ENCODE results near the gene LSM2. TPM values are rescaled to one million over a fixed set of nuclear protein-coding genes. Genes with fewer than 3 reads are reported as not detected.

LSM2 gene
- total and polyA plus RNA-seq, 9 of the 15 experiments (the other 6 are each of a cell fraction or from before 2014, with no cell fraction given): 154 to 407 (median 223) TPM

DNA sequence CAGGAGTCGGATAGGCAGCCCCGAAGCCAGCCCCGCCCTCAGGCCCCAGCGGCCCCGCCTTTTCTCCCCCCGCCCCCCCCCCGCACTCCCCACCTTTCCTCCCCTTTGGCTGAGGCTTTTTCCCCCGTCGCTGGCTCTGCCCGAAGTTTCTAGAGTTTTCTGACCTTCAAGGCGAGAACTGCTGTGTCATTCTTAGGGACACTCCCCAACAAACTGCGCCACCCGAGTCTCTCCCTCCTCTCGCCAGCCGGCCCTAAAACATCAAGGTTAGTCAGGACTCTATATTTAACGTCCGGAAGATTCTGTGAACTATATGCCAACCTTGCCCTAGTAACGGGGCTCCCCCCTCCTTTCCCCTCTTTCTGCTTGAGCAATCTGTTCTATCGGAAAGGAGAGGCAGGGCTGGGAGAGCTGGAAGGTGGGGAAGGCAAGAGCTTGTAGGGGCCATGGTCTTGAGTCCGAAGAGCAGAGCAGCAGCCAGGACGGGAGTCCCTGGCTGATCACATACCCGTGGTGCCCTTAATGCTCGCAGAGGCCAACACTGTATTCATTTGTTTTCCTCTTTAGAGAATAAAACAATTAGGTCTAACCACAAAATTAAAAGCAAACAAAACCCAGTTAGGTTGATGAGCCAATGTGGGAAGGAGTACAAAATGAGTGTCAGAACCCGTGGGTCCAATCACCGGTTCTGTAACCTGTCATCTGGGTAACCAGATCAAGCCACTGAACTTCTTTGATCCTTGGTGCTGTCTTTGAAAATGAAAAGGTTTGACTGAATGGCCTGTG is 15.5 kb upstream of the LSM2 start:
- in situ Hi-C loops (cut with MboI): no loop called here
- H3K27ac ChIP-seq (ENCODE audit: extremely low read depth, low read depth, low read length): peak overlapping the region; percentile 99
- under 1% methylated on average over 21 of the region's 25 CpGs for WGBS (ENCODE audit: insufficient coverage, low coverage, missing lambda C conversion rate)
- CTCF ChIA-PET (ENCODE audit: low intra/inter-chr PET ratio): no interaction called here
- peak; percentile 95 to 100 (median 96) for DNase-seq (ENCODE audit: extremely low read depth in 1 of 4, low spot score in 3 of 4)
- ATAC-seq: peak; percentile 77
- peak overlapping the region; percentile 92 to 97 for H3K9ac ChIP-seq (ENCODE audit: insufficient read depth in 1 of 2, low read depth in 2 of 2, low read length in 2 of 2)
- no peaks in the 10 kb centered on the region for H3K27me3 ChIP-seq (ENCODE audit: control insufficient read depth in 2 of 2, insufficient read depth in 2 of 2, low read length in 2 of 2)
- peaks cover 51 to 58% of the 10 kb centered on the region in 2 experiments for H3K4me1 ChIP-seq (replicated peaks in 1 of 2; ENCODE audit: control insufficient read depth in 2 of 2, insufficient read depth in 2 of 2, low read length in 2 of 2)
- H3K4me2 ChIP-seq (ENCODE audit: insufficient read depth, low read length): peak overlapping the region; percentile 98
- peaks cover 16% of the 10 kb centered on the region for H4K20me1 ChIP-seq (replicated peaks; ENCODE audit: control insufficient read depth, insufficient read depth, low read length)
- no peaks in the 10 kb centered on the region for H3K9me3 ChIP-seq (replicated peaks; ENCODE audit: control insufficient read depth, insufficient read depth, low read depth, low read length)
- POLR2A ChIA-PET: interaction anchor here (0.6 to 6.4 kb wide), 30 partner anchors 8 to 1149 kb away, joined by 3 to 93 read pairs (median 4); partner anchors contain the start of genes BAG6, C6orf47, CLIC1 and CSNK2B
- peak; percentile 82 for FAIRE-seq
- peak overlapping the region; percentile 59 for H3K4me3 ChIP-seq
- TSS peak; percentile 44 for BruUV-seq (replicated peaks)
- peak overlapping the region; percentile 90 for H2AFZ ChIP-seq (ENCODE audit: low read depth, low read length)
- H3K36me3 ChIP-seq (ENCODE audit: control insufficient read depth, insufficient read depth, low read length): peaks cover 23% of the 10 kb centered on the region
- peaks cover 66% of the 10 kb centered on the region for H3K79me2 ChIP-seq (ENCODE audit: control insufficient read depth, insufficient read depth, low read length)
- no peaks in the 10 kb centered on the region for H3K9me1 ChIP-seq (ENCODE audit: control insufficient read depth, insufficient read depth, low read length)
- intact Hi-C loops (cut with micrococcal nuclease): loop anchor here (10.0 kb wide), 1 partner anchor 353 kb away; the partner anchor contains the start of genes AGPAT1 and RNF5
- TF ChIP-seq KAT7 (CRISPR knock-in tag; IDR thresholded peaks at IDR 0.05; ENCODE audit: borderline replicate concordance) (no peak), POLR2G (IDR thresholded peaks at IDR 0.05; ENCODE audit: low read depth, low read length) (peak; percentile 15; the same call in 1 of the 2 replicates), C11orf30 (IDR thresholded peaks at IDR 0.05; ENCODE audit: low read depth) (no peak), MEF2D (tag; conservative IDR thresholded peaks at IDR 0.05; ENCODE audit: low read depth) (peak; percentile 70), SNIP1 (IDR thresholded peaks at IDR 0.05; ENCODE audit: low read depth) (no peak), HNRNPLL (IDR thresholded peaks at IDR 0.05; ENCODE audit: low read depth, low read length, poor library complexity, severe bottlenecking) (no peak), ZNF253 (CRISPR knock-in tag; conservative IDR thresholded peaks at IDR 0.05) (no peak), RHOXF2B (CRISPR knock-in tag; conservative IDR thresholded peaks at IDR 0.05) (peak; percentile 72), ILF3 (IDR thresholded peaks at IDR 0.05; ENCODE audit: borderline replicate concordance) (no peak), ZNF75A (CRISPR knock-in tag; IDR thresholded peaks at IDR 0.05) (peak; percentile 53; the same call in 1 of the 2 replicates), CXXC5 (CRISPR knock-in tag; IDR thresholded peaks at IDR 0.05) (peak; percentile 45), POLR2A (conservative IDR thresholded peaks at IDR 0.05) (peak; percentile 91), RCOR1 (IDR thresholded peaks at IDR 0.05; ENCODE audit: borderline replicate concordance in 1 of 2, low read depth in 2 of 2, low read length in 2 of 2) (peak; percentile 22 to 69; a peak in 3 of 4 replicates), ZKSCAN8 (CRISPR knock-in tag; IDR thresholded peaks at IDR 0.05) (peak; percentile 90), MCM5 (IDR thresholded peaks at IDR 0.05; ENCODE audit: low read depth) (no peak), ZNF668 (CRISPR knock-in tag; IDR thresholded peaks at IDR 0.05) (peak; percentile 80; the same call in 1 of the 2 replicates), NCOA6 (IDR thresholded peaks at IDR 0.05) (no peak), DIDO1 (tag; IDR thresholded peaks at IDR 0.05; ENCODE audit: low read depth) (no peak)
- TF ChIP-seq, protein P1, sequence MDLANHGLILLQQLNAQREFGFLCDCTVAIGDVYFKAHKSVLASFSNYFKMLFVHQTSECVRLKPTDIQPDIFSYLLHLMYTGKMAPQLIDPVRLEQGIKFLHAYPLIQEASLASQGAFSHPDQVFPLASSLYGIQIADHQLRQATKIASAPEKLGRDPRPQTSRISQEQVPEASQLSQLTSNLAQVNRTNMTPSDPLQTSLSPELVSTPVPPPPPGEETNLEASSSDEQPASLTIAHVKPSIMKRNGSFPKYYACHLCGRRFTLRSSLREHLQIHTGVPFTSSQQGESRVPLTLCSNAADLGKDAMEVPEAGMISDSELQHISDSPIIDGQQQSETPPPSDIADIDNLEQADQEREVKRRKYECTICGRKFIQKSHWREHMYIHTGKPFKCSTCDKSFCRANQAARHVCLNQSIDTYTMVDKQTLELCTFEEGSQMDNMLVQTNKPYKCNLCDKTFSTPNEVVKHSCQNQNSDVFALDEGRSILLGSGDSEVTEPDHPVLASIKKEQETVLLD (IDR thresholded peaks at IDR 0.05): peak; percentile 78
- TF ChIP-seq, protein P2, sequence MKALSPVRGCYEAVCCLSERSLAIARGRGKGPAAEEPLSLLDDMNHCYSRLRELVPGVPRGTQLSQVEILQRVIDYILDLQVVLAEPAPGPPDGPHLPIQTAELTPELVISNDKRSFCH (CRISPR knock-in tag; IDR thresholded peaks at IDR 0.05): no peak
- TF ChIP-seq, protein P2 (tag; IDR thresholded peaks at IDR 0.05): peak; percentile 72; the same call in 1 of the 2 replicates
- TF ChIP-seq, protein P3, sequence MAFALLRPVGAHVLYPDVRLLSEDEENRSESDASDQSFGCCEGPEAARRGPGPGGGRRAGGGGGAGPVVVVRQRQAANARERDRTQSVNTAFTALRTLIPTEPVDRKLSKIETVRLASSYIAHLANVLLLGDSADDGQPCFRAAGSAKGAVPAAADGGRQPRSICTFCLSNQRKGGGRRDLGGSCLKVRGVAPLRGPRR (CRISPR knock-in tag; IDR thresholded peaks at IDR 0.05): no peak
